Endothelial cell of umbilical vein (primary cell): Measurements from ENCODE around the gene TMEM18. TPM values are rescaled to one million over a fixed set of nuclear protein-coding genes. Genes with fewer than 3 reads are reported as not detected.

Experiments
- BruUV-seq: library from RNA; stranded (reverse); fragments of 400-500 nt; replicated peaks from 2 replicates; lab custom pipeline; 2021; lab: Mats Ljungman, UMichigan
- CTCF ChIA-PET: fragments of 300-600, 350-600 bp; sonication (Branson Sonifier 250); formaldehyde crosslinking; loops from one replicate; lab custom pipeline; 2021; ENCODE audit warnings: antibody characterized with exemption, inconsistent platforms; lab: Charles Lee
- POLR2A ChIA-PET: fragments of 300-600, 350-600 bp; sonication (Branson Sonifier 250); formaldehyde crosslinking; loops from one replicate; lab custom pipeline; 2021; ENCODE audit warnings: antibody characterized with exemption, inconsistent platforms; lab: Charles Lee
- DNase-seq: peaks from one replicate; pipeline ENCODE4 v3.0.0-alpha.2; 2011; ENCODE audit warnings: low read depth, low spot score
- FAIRE-seq: peaks from 2 replicates; lab custom pipeline; 2011; peaks lifted over from hg19 to GRCh38; lab: Jason Lieb, UNC
- H2AFZ ChIP-seq: 2 replicates; pipeline ENCODE4 v1.6.0; 2012; ENCODE audit warnings: low read depth, low read length, control low read depth, inconsistent platforms
- H3K27ac ChIP-seq: 2 replicates; pipeline ENCODE4 v1.5.1; 2011; ENCODE audit warnings: low read depth, mild to moderate bottlenecking, control low read depth, low read length, moderate library complexity; ENCODE audit not compliant: insufficient read depth
- H3K27me3 ChIP-seq, 2 experiments: 2 replicates each; pipeline versions ENCODE4 v1.6.0 to v1.6.1; 2011; ENCODE audit warnings: low read length in 2 of 2, mixed read lengths in 1 of 2; ENCODE audit not compliant: control insufficient read depth in 2 of 2, insufficient read depth in 2 of 2
- H3K36me3 ChIP-seq, 2 experiments: 2 replicates in 1 of 2; 3 replicates in 1 of 2; pipeline ENCODE4 v1.5.1; 2011; ENCODE audit warnings: low read length in 2 of 2, mild to moderate bottlenecking in 1 of 2, moderate library complexity in 1 of 2; ENCODE audit not compliant: control insufficient read depth in 2 of 2, insufficient read depth in 2 of 2; ENCODE audit errors: extremely low read depth in 1 of 2
- H3K4me1 ChIP-seq: 3 replicates; pipeline ENCODE4 v1.5.1; 2011; ENCODE audit warnings: mild to moderate bottlenecking, low read length; ENCODE audit not compliant: control insufficient read depth, insufficient read depth; ENCODE audit errors: extremely low read depth
- H3K4me2 ChIP-seq: 2 replicates; pipeline ENCODE4 v1.6.1; 2011; ENCODE audit warnings: low read length, control low read depth, mixed read lengths; ENCODE audit not compliant: insufficient read depth
- H3K4me3 ChIP-seq, 3 experiments: fragments of 200-600 bp in 1 of 3; sonication (generic), shearing (Covaris generic) in 1 of 3; replicated peaks in 1 of 3; 2 replicates each; pipeline ENCODE4 v1.5.1; 2011 to 2016; ENCODE audit warnings: control low read depth in 3 of 3, low read length in 3 of 3, mild to moderate bottlenecking in 2 of 3, inconsistent platforms in 1 of 3, low read depth in 1 of 3, moderate library complexity in 1 of 3; ENCODE audit not compliant: insufficient read depth in 1 of 3
- H3K79me2 ChIP-seq: 2 replicates; pipeline ENCODE4 v1.6.0; 2012; ENCODE audit warnings: low read length, inconsistent platforms; ENCODE audit not compliant: control insufficient read depth, insufficient read depth
- H3K9ac ChIP-seq: replicated peaks from 2 replicates; pipeline ENCODE3; 2011; ENCODE audit warnings: low read length, control low read depth; ENCODE audit not compliant: insufficient read depth; ENCODE audit errors: extremely low read depth
- H3K9me1 ChIP-seq: replicated peaks from 3 replicates; pipeline ENCODE4 v1.6.0; 2011; ENCODE audit warnings: mild to moderate bottlenecking, low read length; ENCODE audit not compliant: control insufficient read depth, insufficient read depth; ENCODE audit errors: extremely low read depth
- H3K9me3 ChIP-seq: replicated peaks from 2 replicates; pipeline ENCODE4 v1.5.1; 2012; ENCODE audit warnings: low read length, inconsistent platforms; ENCODE audit not compliant: control insufficient read depth, insufficient read depth
- H4K20me1 ChIP-seq: replicated peaks from 2 replicates; pipeline ENCODE3; 2011; ENCODE audit warnings: mild to moderate bottlenecking, low read length; ENCODE audit not compliant: control insufficient read depth, insufficient read depth; ENCODE audit errors: extremely low read depth
- CTCF ChIP-seq, 2 donors: IDR thresholded peaks; 1 replicate in 1 of 2; 2 replicates in 1 of 2; pipeline ENCODE4 v1.5.1; 2011; ENCODE audit warnings: low read length in 2 of 2, mild to moderate bottlenecking in 2 of 2, moderate library complexity in 2 of 2, control low read depth in 1 of 2, inconsistent platforms in 1 of 2, low read depth in 1 of 2; ENCODE audit not compliant: insufficient read depth in 1 of 2; ENCODE audit errors: extremely low read depth in 1 of 2
- EZH2 ChIP-seq: IDR thresholded peaks from 2 replicates; pipeline ENCODE4 v1.6.1; 2012; ENCODE audit warnings: borderline replicate concordance, low read depth, mild to moderate bottlenecking, moderate library complexity, low read length, inconsistent platforms; ENCODE audit not compliant: severe bottlenecking
- FOS ChIP-seq: IDR thresholded peaks from 2 replicates; pipeline ENCODE4 v1.6.1; 2011; ENCODE audit warnings: mild to moderate bottlenecking, low read length, moderate library complexity, borderline replicate concordance; ENCODE audit not compliant: insufficient read depth
- GATA2 ChIP-seq: IDR thresholded peaks from 2 replicates; pipeline ENCODE4 v1.7.0; 2011; ENCODE audit warnings: low read depth, mild to moderate bottlenecking, moderate library complexity, mixed read lengths, low read length; ENCODE audit not compliant: insufficient read length, insufficient read depth
- JUN ChIP-seq: IDR thresholded peaks from 2 replicates; pipeline ENCODE4 v1.6.1; 2011; ENCODE audit warnings: borderline replicate concordance, low read depth; ENCODE audit not compliant: insufficient read length, insufficient read depth
- MAX ChIP-seq: IDR thresholded peaks from 2 replicates; pipeline ENCODE4 v1.6.1; 2011; ENCODE audit not compliant: insufficient read depth, insufficient read length
- MYC ChIP-seq: IDR thresholded peaks from one replicate; pipeline ENCODE4 v1.6.1; 2011; ENCODE audit warnings: mild to moderate bottlenecking, low read depth, low read length
- POLR2A ChIP-seq: IDR thresholded peaks from 2 replicates; pipeline ENCODE4 v1.6.1; 2012; ENCODE audit warnings: low read depth, mild to moderate bottlenecking, control low read depth, low read length
- POLR2AphosphoS5 ChIP-seq: IDR thresholded peaks from 2 replicates; pipeline ENCODE4 v1.6.1; 2012; ENCODE audit warnings: low read depth, mild to moderate bottlenecking, control low read depth, low read length, moderate library complexity; ENCODE audit not compliant: insufficient read depth
- dilution Hi-C: fragments of 300-500 bp; cut with MboI; formaldehyde crosslinking; loops from one replicate; pipeline ENCODE4 v1.15.0; 2019; ENCODE audit warnings: low sequenced_read_pairs; ENCODE audit not compliant: extremely low pct_ligation_motif_present
- intact Hi-C: fragments of 100-400 bp; cut with micrococcal nuclease; formaldehyde crosslinking; loops from one replicate; pipeline ENCODE4 v1.10.0; 2022
- polyA plus RNA-seq, 4 experiments: library from polyadenylated mRNA; depleted of rRNA in 3 of 4; stranded (reverse) in 3 of 4; unstranded in 1 of 4; fragments of >200 nt; gene quantifications; 2 replicates each; pipeline versions ENCODE4 v1.2.1 to v1.2.3, GENCODE V29; 2011 to 2012; ENCODE audit warnings: missing spikeins in 1 of 4
- total RNA-seq: library from RNA; stranded (reverse); gene quantifications from 2 replicates; pipeline ENCODE4 v1.2.3, GENCODE V29; 2021

TMEM18 gene
- total and polyA plus RNA-seq, 2 donors (not counting 3 experiments of a cell fraction or from before 2014, with no cell fraction given), result 19.1 to 23.1 TPM

- Histone ChIP-seq H3K9ac (no peak overlapping the region), H3K9me3 (no peaks in the 10 kb centered on the region), H3K4me1 (no peaks in the 10 kb centered on the region), H3K79me2 (no peaks in the 10 kb centered on the region), H3K36me3 (no peaks in the 10 kb centered on the region), H2AFZ (no peak overlapping the region), H4K20me1 (no peaks in the 10 kb centered on the region), H3K9me1 (no peaks in the 10 kb centered on the region), H3K27ac (no peak overlapping the region), H3K4me2 (no peak overlapping the region), H3K27me3 (no peaks in the 10 kb centered on the region), H3K4me3 (no peak overlapping the region)
- DNase-seq (no peak), FAIRE-seq (no peak)
- POLR2A ChIA-PET, result no interaction called here
- no TSS peak for BruUV-seq
- CTCF ChIA-PET, result no interaction called here
- dilution Hi-C loops (no loop called here), intact Hi-C loops (no loop called here)
- TF ChIP-seq CTCF (IDR thresholded peaks at IDR 0.05; ENCODE audit: extremely low read depth in 1 of 2, insufficient read depth in 1 of 2, low read depth in 1 of 2, low read length in 2 of 2), result no peak
- no peak for TF ChIP-seq EZH2
- no peak for TF ChIP-seq MYC
- TF ChIP-seq MAX, result no peak
- no peak for TF ChIP-seq FOS
- no peak for TF ChIP-seq JUN
- no peak for TF ChIP-seq GATA2
- no peak for TF ChIP-seq POLR2AphosphoS5
- no peak for TF ChIP-seq POLR2A
Observed at GRCh38 chr2:629961-630360, 47.2 kb downstream of the TMEM18 start.
